CD4-positive, alpha-beta T cell (primary cell): Measurements from ENCODE around the gene ZNF280C. TPM values are rescaled to one million over a fixed set of nuclear protein-coding genes. Genes with fewer than 3 reads are reported as not detected.
"Not testable (repeated sequence)": the region's sequence is repeated elsewhere in the genome, so short reads cannot be mapped to it uniquely, and the experiment has no call there.

Source experiments
- ATAC-seq: fragments of 200-7000 bp; cut with Tn5 transposase; one replicate; pipeline ENCODE4 v1.10.0; 2022; ENCODE audit warnings: mild to moderate bottlenecking; ENCODE audit not compliant: poor library complexity
- CTCF ChIA-PET: fragments of 350-600 bp; sonication (Branson Sonifier 250); formaldehyde crosslinking; loops from one replicate; lab custom pipeline; 2021; ENCODE audit warnings: antibody characterized with exemption, inconsistent platforms; lab: Charles Lee
- POLR2A ChIA-PET: fragments of 350-600 bp; sonication (Branson Sonifier 250); formaldehyde crosslinking; loops from one replicate; lab custom pipeline; 2021; ENCODE audit warnings: antibody characterized with exemption, inconsistent platforms; lab: Charles Lee
- DNase-seq, 14 experiments: peaks; one replicate each; pipeline ENCODE4 v3.0.0-alpha.2; 2013 to 2020; ENCODE audit warnings: mixed read lengths in 2 of 14
- H3K27ac ChIP-seq, 2 donors: one replicate each; pipeline versions ENCODE4 v1.5.1 to v1.7.0; 2013; ENCODE audit warnings: low read length in 2 of 2, low read depth in 1 of 2, mild to moderate bottlenecking in 1 of 2
- H3K27me3 ChIP-seq, 2 experiments: 1 replicate in 1 of 2; 2 replicates in 1 of 2; pipeline versions ENCODE4 v1.6.1 to v1.7.0; 2013; ENCODE audit warnings: low read length in 2 of 2, control low read depth in 1 of 2, mild to moderate bottlenecking in 1 of 2, moderate library complexity in 1 of 2; ENCODE audit not compliant: insufficient read depth in 2 of 2, control insufficient read depth in 1 of 2
- H3K36me3 ChIP-seq: one replicate; pipeline ENCODE4 v1.6.1; 2013; ENCODE audit warnings: low read length, control low read depth; ENCODE audit not compliant: insufficient read depth
- H3K4me1 ChIP-seq: one replicate; pipeline ENCODE4 v1.6.1; 2013; ENCODE audit warnings: low read length, control low read depth; ENCODE audit not compliant: insufficient read depth
- H3K4me3 ChIP-seq: one replicate; pipeline ENCODE4 v1.5.1; 2013; ENCODE audit warnings: mild to moderate bottlenecking, low read length, moderate library complexity
- H3K9me3 ChIP-seq, 2 experiments: 1 replicate in 1 of 2; 2 replicates in 1 of 2; pipeline versions ENCODE4 v1.6.1 to v1.7.0; 2013; ENCODE audit warnings: low read length in 2 of 2, mild to moderate bottlenecking in 2 of 2, control low read depth in 1 of 2, moderate library complexity in 1 of 2; ENCODE audit not compliant: control insufficient read depth in 1 of 2, insufficient read depth in 1 of 2
- H3K27ac Mint-ChIP-seq: one replicate; pipeline ENCODE4 v1.8.0; 2020; ENCODE audit warnings: mixed read lengths
- H3K27me3 Mint-ChIP-seq: one replicate; pipeline ENCODE4 v1.8.0; 2021; ENCODE audit warnings: mixed read lengths
- H3K36me3 Mint-ChIP-seq: one replicate; pipeline ENCODE4 v1.8.0; 2021; ENCODE audit warnings: low read depth, mixed read lengths
- H3K4me1 Mint-ChIP-seq: one replicate; pipeline ENCODE4 v1.8.0; 2021; ENCODE audit warnings: low read depth, mixed read lengths
- H3K4me3 Mint-ChIP-seq: one replicate; pipeline ENCODE4 v1.8.0; 2020; ENCODE audit warnings: mild to moderate bottlenecking, mixed read lengths
- H3K9me3 Mint-ChIP-seq: one replicate; pipeline ENCODE4 v1.8.0; 2020; ENCODE audit warnings: mixed read lengths
- intact Hi-C, 2 experiments: fragments of 100-400 bp; cut with DNase I in 1 of 2; cut with micrococcal nuclease in 1 of 2; formaldehyde crosslinking; loops; one replicate each; pipeline versions ENCODE4 v1.15.1 to v1.9.0; 2023 to 2025; cut with DNase I, micrococcal nuclease
- total RNA-seq, 174 experiments: library from RNA in 2 of 174; stranded (reverse) in 2 of 174; gene quantifications; one replicate each; pipeline ENCODE4 v1.2.3 and lab custom pipeline; 2021 to 2026
- TF ChIP-seq, protein P1 (sequence below): fragments of 200-600 bp; IDR thresholded peaks from one replicate; pipeline ENCODE4 v1.8.0; 2022; ENCODE audit warnings: antibody characterized with exemption, mild to moderate bottlenecking

ZNF280C gene
- total RNA-seq, 2 experiments from 2014 or later: 3.7 to 4.2 TPM

DNA sequence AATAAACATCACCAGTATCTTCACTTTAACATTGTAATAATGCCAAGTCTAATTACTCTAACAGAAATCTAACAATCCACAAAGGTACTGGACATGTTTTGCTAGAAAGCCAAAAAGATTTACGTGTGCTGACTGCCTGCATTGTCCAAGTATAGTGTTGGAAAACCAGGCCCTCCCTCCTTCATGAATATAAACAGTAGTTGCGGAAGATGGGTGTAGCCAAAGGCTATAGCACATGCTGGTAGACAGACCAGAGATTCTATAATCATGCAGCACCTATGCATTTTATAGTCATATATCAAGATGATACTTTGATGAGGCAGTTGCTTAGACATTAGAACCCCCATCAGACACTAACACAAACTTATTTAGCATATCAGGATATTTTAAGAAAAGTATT, 22.6 kb downstream of the ZNF280C start:
- Histone ChIP-seq H3K36me3 (peaks cover 21% of the 10 kb centered on the region), H3K4me1 (no peaks in the 10 kb centered on the region), H3K27me3 (no peaks in the 10 kb centered on the region), H3K27ac (no peak overlapping the region), H3K9me3 (no peaks in the 10 kb centered on the region), H3K4me3 (no peak overlapping the region)
- intact Hi-C loops: no loop called here
- no peaks in the 10 kb centered on the region for H3K9me3 Mint-ChIP-seq
- TF ChIP-seq, protein P1, sequence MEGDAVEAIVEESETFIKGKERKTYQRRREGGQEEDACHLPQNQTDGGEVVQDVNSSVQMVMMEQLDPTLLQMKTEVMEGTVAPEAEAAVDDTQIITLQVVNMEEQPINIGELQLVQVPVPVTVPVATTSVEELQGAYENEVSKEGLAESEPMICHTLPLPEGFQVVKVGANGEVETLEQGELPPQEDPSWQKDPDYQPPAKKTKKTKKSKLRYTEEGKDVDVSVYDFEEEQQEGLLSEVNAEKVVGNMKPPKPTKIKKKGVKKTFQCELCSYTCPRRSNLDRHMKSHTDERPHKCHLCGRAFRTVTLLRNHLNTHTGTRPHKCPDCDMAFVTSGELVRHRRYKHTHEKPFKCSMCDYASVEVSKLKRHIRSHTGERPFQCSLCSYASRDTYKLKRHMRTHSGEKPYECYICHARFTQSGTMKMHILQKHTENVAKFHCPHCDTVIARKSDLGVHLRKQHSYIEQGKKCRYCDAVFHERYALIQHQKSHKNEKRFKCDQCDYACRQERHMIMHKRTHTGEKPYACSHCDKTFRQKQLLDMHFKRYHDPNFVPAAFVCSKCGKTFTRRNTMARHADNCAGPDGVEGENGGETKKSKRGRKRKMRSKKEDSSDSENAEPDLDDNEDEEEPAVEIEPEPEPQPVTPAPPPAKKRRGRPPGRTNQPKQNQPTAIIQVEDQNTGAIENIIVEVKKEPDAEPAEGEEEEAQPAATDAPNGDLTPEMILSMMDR: no peak
- DNase-seq: no peak
- ChIA-PET CTCF (no interaction called here), POLR2A (no interaction called here)
- no peak overlapping the region for H3K27ac Mint-ChIP-seq
- H3K4me3 Mint-ChIP-seq: no peak overlapping the region
- H3K36me3 Mint-ChIP-seq: peaks cover 28% of the 10 kb centered on the region
- H3K4me1 Mint-ChIP-seq: peaks cover 10% of the 10 kb centered on the region
- no peaks in the 10 kb centered on the region for H3K27me3 Mint-ChIP-seq
- ATAC-seq: no peak

- Histone ChIP-seq H3K9me3 (no peaks in the 10 kb centered on the region), H3K4me1 (no peaks in the 10 kb centered on the region), H3K4me3 (no peak overlapping the region), H3K27ac (no peak overlapping the region), H3K27me3 (no peaks in the 10 kb centered on the region), H3K36me3 (peaks cover 21% of the 10 kb centered on the region)
- Mint-ChIP-seq H3K4me1 (peaks cover 8% of the 10 kb centered on the region), H3K27me3 (no peaks in the 10 kb centered on the region), H3K36me3 (peaks cover 27% of the 10 kb centered on the region), H3K4me3 (no peak overlapping the region), H3K9me3 (no peaks in the 10 kb centered on the region), H3K27ac (no peak overlapping the region)
- TF ChIP-seq, protein P1: no peak
- ChIA-PET CTCF (no interaction called here), POLR2A (no interaction called here)
- ATAC-seq (no peak), DNase-seq (no peak)
- intact Hi-C loops: no loop called here
These were observed 23.3 kb downstream of the ZNF280C start for GRCh38 chrX:130245441-130245840.

DNA sequence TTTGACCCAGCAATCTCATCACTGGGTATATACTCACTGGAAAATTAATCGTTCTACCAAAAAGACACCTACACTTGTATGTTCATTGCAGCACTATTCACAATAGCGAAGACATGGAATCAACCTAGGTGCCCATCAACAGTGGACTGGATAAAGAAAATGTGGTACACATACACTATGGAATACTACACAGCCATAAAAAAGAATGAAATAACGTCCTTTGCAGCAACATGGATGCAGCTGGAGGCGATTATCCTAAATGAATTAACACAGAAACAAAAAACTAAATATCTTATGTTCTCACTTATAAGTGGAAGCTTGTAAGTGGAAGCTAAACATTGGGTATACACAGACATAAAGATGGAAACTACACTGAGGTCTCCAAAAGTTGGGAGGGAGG, 37.5 kb downstream of the ZNF280C start:
- CTCF ChIA-PET: interaction anchor here (1.5 kb wide), 1 partner anchor 10 kb away, joined by 4 read pairs; no protein-coding TSS in a partner anchor
- intact Hi-C loops, H3K27ac ChIP-seq, H3K27me3 Mint-ChIP-seq, H3K27ac Mint-ChIP-seq, H3K4me3 Mint-ChIP-seq, H3K4me1 ChIP-seq, H3K9me3 ChIP-seq, H3K9me3 Mint-ChIP-seq, ATAC-seq, DNase-seq, H3K4me1 Mint-ChIP-seq, POLR2A ChIA-PET, H3K4me3 ChIP-seq, H3K27me3 ChIP-seq: not testable (repeated sequence)
- H3K36me3 Mint-ChIP-seq: peaks cover 59% of the 10 kb centered on the region
- H3K36me3 ChIP-seq: peaks cover 21% of the 10 kb centered on the region

GRCh38 chrX:130228871-130229270, 39.8 kb downstream of the ZNF280C start:
- Mint-ChIP-seq H3K4me1 (no peaks in the 10 kb centered on the region), H3K27ac (no peak overlapping the region), H3K27me3 (no peaks in the 10 kb centered on the region), H3K36me3 (peaks cover 59% of the 10 kb centered on the region), H3K9me3 (no peaks in the 10 kb centered on the region), H3K4me3 (no peak overlapping the region)
- CTCF ChIA-PET: no interaction called here
- Histone ChIP-seq H3K9me3 (no peaks in the 10 kb centered on the region), H3K4me3 (no peak overlapping the region), H3K27ac (no peak overlapping the region), H3K27me3 (no peaks in the 10 kb centered on the region), H3K36me3 (peaks cover 19% of the 10 kb centered on the region), H3K4me1 (no peaks in the 10 kb centered on the region)
- intact Hi-C loops: no loop called here
- DNase-seq (no peak), ATAC-seq (no peak)
- POLR2A ChIA-PET: no interaction called here
- TF ChIP-seq, protein P1: no peak
